Sciatic nerve (tissue), 2 donors: ENCODE results near the gene ARHGAP33. TPM values are rescaled to one million over a fixed set of nuclear protein-coding genes. Genes with fewer than 3 reads are reported as not detected.
"Not testable (repeated sequence)": the region's sequence is repeated elsewhere in the genome, so short reads cannot be mapped to it uniquely, and the experiment has no call there.

ENCODE experiments used
- ATAC-seq: fragments of 200-7000 bp; cut with Tn5 transposase; one replicate; pipeline ENCODE4 v1.9.1; 2020; ENCODE audit warnings: mild to moderate bottlenecking, moderate library complexity
- DNase-seq: peaks from one replicate; pipeline ENCODE4 v3.0.0-alpha.2; 2020; ENCODE audit warnings: low spot score
- intact Hi-C: fragments of 100-400 bp; cut with DNase I; formaldehyde crosslinking; loops from one replicate; pipeline ENCODE4 v1.14.2; 2022
- total RNA-seq: library from RNA; stranded (reverse); fragmentation: NEBNext Ultra II Directional; extraction: Animal tissue kit (Norgen Biotek cat#: 25700); gene quantifications from one replicate; pipeline ENCODE4 v1.2.1, GENCODE V29; 2021
- donor health status: DM: no; HTN: no; CAD: no.
- donor health status: DM: no; HTN: no; CAD: no.

The ARHGAP33 gene
- total RNA-seq, 1 donor from 2014 or later = 26.8 TPM

- DNase-seq (no peak), ATAC-seq (no peak)
- intact Hi-C loops = no loop called here
Observed at GRCh38 chr19:35752746-35753350, 22.5 kb upstream of the ARHGAP33 start.

- no peak for ATAC-seq
- intact Hi-C loops = no loop called here
- DNase-seq = no peak
Observed at GRCh38 chr19:35753634-35754369, 21.6 kb upstream of the ARHGAP33 start.

- intact Hi-C loops = no loop called here
- DNase-seq = no peak
- no peak for ATAC-seq
Observed at GRCh38 chr19:35754370-35755130, 20.8 kb upstream of the ARHGAP33 start.

GRCh38 chr19:35755131-35755549 lies 20.2 kb upstream of the ARHGAP33 start:
- ATAC-seq = peak; percentile 60
- intact Hi-C loops = no loop called here
- no peak for DNase-seq

GRCh38 chr19:35755550-35756376 lies 19.6 kb upstream of the ARHGAP33 start:
- intact Hi-C loops = no loop called here
- DNase-seq (peak; percentile 93), ATAC-seq (peak; percentile 51)

- intact Hi-C loops = no loop called here
- ATAC-seq (peak; percentile 25), DNase-seq (peak; percentile 82)
Observed at GRCh38 chr19:35756377-35757230, 18.8 kb upstream of the ARHGAP33 start, which contains the start of gene HSPB6. Gene HSPB6 (minus strand): TSS chr19:35757029. CDS start chr19:35757008, 21 bp downstream.

- DNase-seq = peak; percentile 91
- intact Hi-C loops = no loop called here
- peak; percentile 75 for ATAC-seq
Observed at GRCh38 chr19:35757231-35757748, 18.1 kb upstream of the ARHGAP33 start.

GRCh38 chr19:35757749-35758608 lies 17.4 kb upstream of the ARHGAP33 start, which contains the start of gene PROSER3:
Gene PROSER3 (plus strand): TSS chr19:35758176. CDS start chr19:35758216, 40 bp downstream.
- ATAC-seq (peak; percentile 90), DNase-seq (peak; percentile 99)
- intact Hi-C loops = no loop called here

- ATAC-seq (no peak), DNase-seq (no peak)
- intact Hi-C loops = no loop called here
Observed at GRCh38 chr19:35759697-35760096, 15.7 kb upstream of the ARHGAP33 start.

GRCh38 chr19:35760711-35761349 lies 14.5 kb upstream of the ARHGAP33 start:
- intact Hi-C loops = no loop called here
- DNase-seq (no peak), ATAC-seq (no peak)

- ATAC-seq (no peak), DNase-seq (no peak)
- intact Hi-C loops = no loop called here
Observed at GRCh38 chr19:35764432-35765315, 10.7 kb upstream of the ARHGAP33 start.

GRCh38 chr19:35766571-35767104 lies 8.7 kb upstream of the ARHGAP33 start:
- DNase-seq (no peak), ATAC-seq (no peak)
- intact Hi-C loops = no loop called here

- ATAC-seq (peak; percentile 56), DNase-seq (peak; percentile 58)
- intact Hi-C loops = no loop called here
Observed at GRCh38 chr19:35767288-35768081, 7.9 kb upstream of the ARHGAP33 start.

- DNase-seq = no peak
- ATAC-seq = no peak
- intact Hi-C loops = no loop called here
Observed at GRCh38 chr19:35768082-35768421, 7.3 kb upstream of the ARHGAP33 start.

GRCh38 chr19:35772362-35772761 lies 3.0 kb upstream of the ARHGAP33 start:
- DNase-seq, ATAC-seq, intact Hi-C loops: not testable (repeated sequence)
